Colon (tissue), 2 donors: Measurements from ENCODE around the gene RNU4-1.
A peak's percentile ranks its signal among the peaks of the same experiment; 100 is the strongest.
"Not testable (repeated sequence)": the region's sequence is repeated elsewhere in the genome, so short reads cannot be mapped to it uniquely, and the experiment has no call there.

Experiments
- FAIRE-seq: peaks from 2 replicates; lab custom pipeline; 2012; peaks lifted over from hg19 to GRCh38; lab: Jason Lieb, UNC
- donor health status: control.
- donor health status: control.

Gene RNU4-1

GRCh38 chr12:120292661-120293531 is at the start of gene RNU4-1:
Gene RNU4-1, minus strand, starts transcription at chr12:120293237.
- no peak for FAIRE-seq

DNA sequence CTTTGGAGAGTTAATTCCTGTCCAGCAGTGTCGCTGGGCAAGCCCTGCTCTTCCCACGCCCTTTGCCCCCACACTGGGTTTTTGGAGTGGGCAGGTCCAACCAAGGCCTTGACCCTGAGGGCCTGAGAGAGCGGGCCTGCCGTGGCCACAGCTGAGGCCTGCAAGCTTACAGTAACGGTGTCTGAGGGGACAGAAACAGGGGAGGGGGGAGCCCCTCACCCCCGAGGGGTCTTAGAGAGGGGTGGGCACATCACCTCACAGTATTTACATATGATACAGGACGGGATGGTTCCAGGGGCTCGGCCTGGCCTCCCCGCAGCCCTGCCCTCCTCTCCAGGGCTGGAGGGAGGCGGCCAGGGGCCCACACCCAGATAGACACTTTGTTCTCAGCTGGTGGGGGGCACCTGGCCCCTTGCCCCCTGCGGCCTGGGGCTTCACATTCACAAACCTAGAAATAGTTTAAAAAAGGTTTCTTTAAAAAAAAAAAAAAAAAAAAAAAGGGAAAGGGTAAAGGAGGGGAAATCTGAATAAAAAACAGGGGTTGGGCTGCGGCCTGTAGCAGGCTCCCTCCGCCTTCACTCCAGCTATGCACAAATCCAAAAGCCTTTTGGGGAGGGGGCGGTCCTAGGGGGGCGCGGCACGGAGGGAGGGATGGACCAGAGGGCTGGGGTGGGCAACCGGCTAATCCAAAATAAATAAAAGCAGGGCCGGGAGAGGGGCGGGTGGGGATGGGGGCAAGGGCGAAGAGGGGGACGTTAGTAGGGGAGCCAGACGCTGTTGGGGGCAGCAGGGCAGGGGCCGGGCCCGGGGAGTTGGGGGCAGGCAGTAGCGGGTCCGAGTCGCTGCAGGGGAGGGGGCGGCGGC is 49.4 kb upstream of the RNU4-1 start:
- no peak for FAIRE-seq

- no peak for FAIRE-seq
Measured at GRCh38 chr12:120339256-120339655, 46.2 kb upstream of the RNU4-1 start.

GRCh38 chr12:120337730-120338129 is 44.7 kb upstream of the RNU4-1 start:
- FAIRE-seq, result no peak

DNA sequence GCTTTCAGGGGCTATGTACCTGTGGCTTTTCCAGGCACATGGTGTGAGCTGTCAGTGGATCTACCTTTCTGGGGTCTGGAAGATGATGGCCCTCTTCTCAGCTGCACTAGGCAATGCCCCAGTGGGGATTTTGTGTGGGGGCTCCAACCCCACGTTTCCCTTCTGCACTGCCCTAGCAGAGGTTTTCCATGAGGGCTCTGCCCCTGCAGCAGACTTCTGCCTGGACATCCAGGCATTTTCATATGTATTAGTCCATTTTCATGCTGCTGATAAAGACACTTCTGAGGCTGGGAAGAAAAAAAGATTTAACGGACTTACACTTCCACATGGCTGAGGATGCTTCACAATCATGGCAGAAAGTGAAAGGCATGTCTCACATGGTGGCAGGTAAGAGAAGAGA is 43.4 kb upstream of the RNU4-1 start:
- not testable (repeated sequence) for FAIRE-seq

DNA sequence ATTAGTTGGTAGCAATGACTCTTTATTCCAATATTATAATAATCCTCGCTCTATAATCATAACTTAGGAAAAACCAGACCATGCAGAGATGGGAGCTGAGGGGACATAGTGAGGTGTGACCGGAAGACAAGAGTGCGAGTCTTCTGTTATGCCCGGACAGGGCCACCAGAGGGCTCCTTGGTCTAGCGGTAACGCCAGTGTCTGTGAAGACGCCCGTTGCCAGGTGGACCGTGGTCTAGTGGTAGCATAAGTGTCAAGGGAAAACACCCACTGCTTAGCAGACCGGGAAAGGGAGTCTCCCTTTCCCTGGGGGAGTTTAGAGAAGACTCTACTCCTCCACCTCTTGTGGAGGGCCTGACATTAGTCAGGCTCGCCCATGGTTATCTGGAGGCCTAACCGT is 42.4 kb upstream of the RNU4-1 start:
- not testable (repeated sequence) for FAIRE-seq

GRCh38 chr12:120332523-120332922 is 39.5 kb upstream of the RNU4-1 start:
- FAIRE-seq, result no peak

DNA sequence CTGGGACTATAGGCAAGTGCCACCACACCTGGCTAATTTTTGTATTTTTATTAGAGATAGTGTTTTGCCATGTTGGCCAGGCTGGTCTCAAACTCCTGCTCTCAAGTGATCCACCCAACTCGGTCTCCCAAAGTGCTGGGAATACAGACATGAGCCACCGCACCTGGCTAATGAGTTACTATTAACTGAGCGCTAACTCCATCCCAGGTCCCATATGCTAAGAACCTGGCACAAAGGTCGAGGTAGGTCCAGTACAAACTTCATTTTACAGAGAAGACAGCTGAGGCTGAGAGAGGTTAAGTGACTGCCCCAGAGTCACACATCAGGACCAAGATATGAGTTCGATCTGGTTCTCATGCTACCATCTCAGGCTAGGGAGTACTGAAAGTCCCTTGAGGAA is 39.0 kb upstream of the RNU4-1 start:
- FAIRE-seq, result no peak

DNA sequence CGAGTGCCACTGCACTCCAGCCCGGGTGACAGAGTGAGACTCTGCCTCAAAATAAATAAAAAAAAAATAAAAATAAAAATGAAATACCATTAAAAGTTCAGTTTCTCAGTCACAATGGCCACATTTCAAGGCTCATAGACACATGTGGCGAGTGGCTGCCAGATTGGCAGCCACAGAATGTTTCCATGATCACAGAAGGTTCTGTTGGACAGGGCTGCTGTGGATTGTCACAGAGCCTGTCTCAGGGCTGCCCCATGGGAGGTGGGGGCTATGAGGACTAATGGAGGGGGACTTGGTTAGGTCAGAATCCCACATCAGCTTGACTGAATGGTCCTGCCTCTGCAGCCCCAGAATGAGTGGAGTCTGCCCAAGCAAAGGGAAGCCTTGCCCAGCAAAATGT is 38.4 kb upstream of the RNU4-1 start:
- no peak for FAIRE-seq

- FAIRE-seq, result no peak
Measured at GRCh38 chr12:120328228-120328627, 35.2 kb upstream of the RNU4-1 start.

GRCh38 chr12:120327593-120327992 is 34.6 kb upstream of the RNU4-1 start, which contains the start of gene PLA2G1B:
Gene PLA2G1B, minus strand, starts transcription at chr12:120327779. Its CDS starts 26 bp downstream, at chr12:120327753.
- no peak for FAIRE-seq

- no peak for FAIRE-seq
Measured at GRCh38 chr12:120324841-120325417, 31.9 kb upstream of the RNU4-1 start.

GRCh38 chr12:120323772-120324171 is 30.7 kb upstream of the RNU4-1 start:
- no peak for FAIRE-seq

DNA sequence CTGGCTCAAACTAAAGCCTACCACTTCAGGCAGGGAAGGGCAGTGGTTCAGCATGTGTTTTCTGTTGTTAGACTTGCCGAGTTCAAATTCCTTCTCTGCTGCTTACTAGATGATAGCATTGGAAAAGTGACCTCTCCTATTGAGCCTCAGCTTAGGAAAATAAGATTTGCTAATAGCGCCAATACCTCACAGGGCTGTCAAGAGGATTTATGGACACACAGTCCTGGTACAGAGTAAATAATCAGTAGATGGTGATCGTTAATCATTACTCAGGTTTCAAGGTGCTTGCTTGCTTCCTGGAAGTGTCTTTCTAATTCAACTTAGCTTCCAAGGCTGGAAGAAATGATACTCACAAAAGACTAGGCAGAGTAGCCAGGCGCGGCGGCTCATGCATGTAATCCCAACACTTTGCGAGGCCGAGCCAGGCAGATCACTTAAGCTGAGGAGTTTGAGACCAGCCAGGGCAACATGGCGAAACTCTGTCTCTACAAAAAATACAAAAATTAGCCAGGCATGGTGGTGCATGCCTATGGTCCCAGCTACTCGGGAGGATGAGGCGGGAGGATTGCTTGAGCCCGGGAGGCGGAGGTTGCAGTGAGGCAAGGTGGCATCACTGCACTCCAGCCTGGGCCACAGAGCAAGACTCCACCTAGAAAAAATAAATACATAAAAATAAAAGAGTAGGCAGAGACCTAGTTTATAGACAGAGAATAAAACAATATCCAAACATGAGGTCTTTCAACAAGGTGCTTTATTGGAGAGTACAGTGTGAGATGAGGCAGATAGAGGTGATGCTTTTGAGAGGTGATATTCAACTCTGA is 28.6 kb upstream of the RNU4-1 start:
- no peak for FAIRE-seq

- FAIRE-seq, result peak; percentile 84
Measured at GRCh38 chr12:120317224-120318105, 24.4 kb upstream of the RNU4-1 start.

DNA sequence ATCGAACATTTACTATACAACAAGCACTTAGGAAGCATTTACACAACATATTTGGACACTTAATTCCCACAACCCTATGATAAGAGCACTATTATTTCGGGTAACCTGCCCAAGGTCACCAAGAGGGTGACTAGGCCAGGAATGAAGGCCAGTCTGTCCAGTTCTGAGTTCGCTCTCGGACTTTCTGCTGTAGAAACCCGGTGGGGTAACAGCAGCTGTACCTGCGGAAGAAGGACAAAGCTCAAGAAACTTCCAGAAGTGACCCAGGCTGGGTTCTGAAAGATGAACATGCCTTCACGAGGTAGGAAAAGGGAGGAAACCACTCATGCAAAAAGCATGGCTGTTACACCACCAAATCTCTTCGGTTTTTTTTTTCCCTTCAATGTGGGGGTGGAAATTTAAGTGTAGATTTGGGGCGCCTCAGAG is 23.8 kb upstream of the RNU4-1 start:
- no peak for FAIRE-seq

GRCh38 chr12:120314220-120314619 is 21.2 kb upstream of the RNU4-1 start:
- FAIRE-seq, result no peak

- peak; percentile 83 for FAIRE-seq
Measured at GRCh38 chr12:120301962-120302815, 9.2 kb upstream of the RNU4-1 start, which contains the start of gene SIRT4. Gene SIRT4, plus strand, starts transcription at chr12:120302321. Its CDS starts 1,241 bp downstream, at chr12:120303562.

- FAIRE-seq, result no peak
Measured at GRCh38 chr12:120292411-120292660, 701 bp downstream of the RNU4-1 start.
